ENCODE data around the gene PCA3. TPM values are rescaled to one million over a fixed set of nuclear protein-coding genes. Genes with fewer than 3 reads are reported as not detected.

The PCA3 gene
- polyA plus RNA-seq, 1 donor from 2014 or later: 0.16 TPM

DNA sequence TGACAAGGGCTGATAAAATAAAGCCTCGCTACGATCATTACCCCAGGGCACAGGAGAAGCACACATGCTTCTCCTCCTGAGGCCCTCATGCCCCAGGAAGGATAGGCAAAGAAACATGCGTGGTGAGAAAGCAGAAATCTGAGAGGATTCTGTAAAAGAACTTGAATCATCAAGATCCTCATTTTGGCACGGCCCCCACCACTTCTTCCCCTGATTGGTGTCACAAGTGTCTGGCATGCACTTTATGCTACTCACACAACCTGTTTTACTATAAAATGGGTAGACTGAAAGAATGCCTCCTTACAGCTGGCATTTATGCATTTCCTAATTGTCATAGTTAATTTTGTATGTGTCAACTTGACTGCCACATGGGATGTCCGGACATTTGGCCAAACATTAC, 32.1 kb downstream of the PCA3 start:
- Histone ChIP-seq H3K27ac (ENCODE audit: low read length) (no peak overlapping the region), H3K36me3 (ENCODE audit: insufficient read depth, low read length) (no peaks in the 10 kb centered on the region), H3K9me2 (ENCODE audit: insufficient read depth, low read length) (no peaks in the 10 kb centered on the region), H3K27me3 (ENCODE audit: insufficient read depth, low read depth, low read length) (no peaks in the 10 kb centered on the region), H3K4me2 (ENCODE audit: low read length) (no peak overlapping the region), H3K79me2 (replicated peaks; ENCODE audit: insufficient read depth, low read length) (no peaks in the 10 kb centered on the region), H3K4me3 (ENCODE audit: low read length) (no peak overlapping the region), H4K20me1 (ENCODE audit: insufficient read depth) (no peaks in the 10 kb centered on the region), H3K9me3 (ENCODE audit: low read length) (no peaks in the 10 kb centered on the region), H3K9ac (ENCODE audit: low read length) (no peak overlapping the region), H3F3A (ENCODE audit: insufficient read depth, low read length, poor library complexity, severe bottlenecking) (no peaks in the 10 kb centered on the region), H2AFZ (ENCODE audit: low read depth, low read length) (no peak overlapping the region)
- TF ChIP-seq EZH2 (IDR thresholded peaks at IDR 0.05; ENCODE audit: borderline replicate concordance, insufficient read depth, low read length, poor library complexity, severe bottlenecking) (no peak), RAD21 (conservative IDR thresholded peaks at IDR 0.05) (no peak), MXI1 (conservative IDR thresholded peaks at IDR 0.05; ENCODE audit: poor library complexity, severe bottlenecking) (no peak)

DNA sequence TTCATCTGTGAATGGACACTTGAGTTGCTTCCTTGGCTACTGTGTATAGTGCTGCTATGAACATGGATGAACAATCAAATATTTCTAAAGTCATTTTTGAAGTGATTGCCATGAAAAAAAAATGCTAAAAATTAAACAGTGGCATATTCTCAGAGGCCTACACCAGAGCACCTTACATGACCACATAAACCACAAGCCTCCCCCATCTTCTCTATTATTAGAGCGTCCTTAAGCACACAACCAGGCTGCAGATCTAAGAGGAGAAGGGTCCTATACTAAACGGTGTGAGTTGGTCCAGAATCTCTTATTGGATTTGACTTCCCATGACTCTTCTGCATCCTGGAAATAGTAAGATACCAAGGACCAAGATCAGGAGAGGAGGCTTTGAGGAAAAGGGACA, 34.3 kb downstream of the PCA3 start:
- Histone ChIP-seq H3K9me3 (ENCODE audit: low read length) (no peaks in the 10 kb centered on the region), H3K4me2 (ENCODE audit: low read length) (no peak overlapping the region), H3K27ac (ENCODE audit: low read length) (no peak overlapping the region), H3K4me3 (ENCODE audit: low read length) (no peak overlapping the region), H3K9me2 (ENCODE audit: insufficient read depth, low read length) (no peaks in the 10 kb centered on the region), H3K36me3 (ENCODE audit: insufficient read depth, low read length) (no peaks in the 10 kb centered on the region), H3F3A (ENCODE audit: insufficient read depth, low read length, poor library complexity, severe bottlenecking) (no peaks in the 10 kb centered on the region), H4K20me1 (ENCODE audit: insufficient read depth) (no peaks in the 10 kb centered on the region), H3K9ac (ENCODE audit: low read length) (no peak overlapping the region), H3K79me2 (replicated peaks; ENCODE audit: insufficient read depth, low read length) (no peaks in the 10 kb centered on the region), H2AFZ (ENCODE audit: low read depth, low read length) (no peak overlapping the region), H3K27me3 (ENCODE audit: insufficient read depth, low read depth, low read length) (no peaks in the 10 kb centered on the region)
- no peak for TF ChIP-seq EP300 (conservative IDR thresholded peaks at IDR 0.05; ENCODE audit: poor library complexity, severe bottlenecking)
- TF ChIP-seq POLR2AphosphoS5 (IDR thresholded peaks at IDR 0.05): no peak
- no peak for TF ChIP-seq EZH2 (IDR thresholded peaks at IDR 0.05; ENCODE audit: borderline replicate concordance, insufficient read depth, low read length, poor library complexity, severe bottlenecking)
- TF ChIP-seq MXI1 (conservative IDR thresholded peaks at IDR 0.05; ENCODE audit: poor library complexity, severe bottlenecking): no peak
- TF ChIP-seq RAD21 (conservative IDR thresholded peaks at IDR 0.05): no peak
- TF ChIP-seq REST (IDR thresholded peaks at IDR 0.05; ENCODE audit: borderline replicate concordance): no peak
- no peak for TF ChIP-seq TAF1 (IDR thresholded peaks at IDR 0.05; ENCODE audit: low read depth)
- TF ChIP-seq, protein P1, sequence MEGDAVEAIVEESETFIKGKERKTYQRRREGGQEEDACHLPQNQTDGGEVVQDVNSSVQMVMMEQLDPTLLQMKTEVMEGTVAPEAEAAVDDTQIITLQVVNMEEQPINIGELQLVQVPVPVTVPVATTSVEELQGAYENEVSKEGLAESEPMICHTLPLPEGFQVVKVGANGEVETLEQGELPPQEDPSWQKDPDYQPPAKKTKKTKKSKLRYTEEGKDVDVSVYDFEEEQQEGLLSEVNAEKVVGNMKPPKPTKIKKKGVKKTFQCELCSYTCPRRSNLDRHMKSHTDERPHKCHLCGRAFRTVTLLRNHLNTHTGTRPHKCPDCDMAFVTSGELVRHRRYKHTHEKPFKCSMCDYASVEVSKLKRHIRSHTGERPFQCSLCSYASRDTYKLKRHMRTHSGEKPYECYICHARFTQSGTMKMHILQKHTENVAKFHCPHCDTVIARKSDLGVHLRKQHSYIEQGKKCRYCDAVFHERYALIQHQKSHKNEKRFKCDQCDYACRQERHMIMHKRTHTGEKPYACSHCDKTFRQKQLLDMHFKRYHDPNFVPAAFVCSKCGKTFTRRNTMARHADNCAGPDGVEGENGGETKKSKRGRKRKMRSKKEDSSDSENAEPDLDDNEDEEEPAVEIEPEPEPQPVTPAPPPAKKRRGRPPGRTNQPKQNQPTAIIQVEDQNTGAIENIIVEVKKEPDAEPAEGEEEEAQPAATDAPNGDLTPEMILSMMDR (IDR thresholded peaks at IDR 0.05; ENCODE audit: poor library complexity, severe bottlenecking): no peak
- no peak for TF ChIP-seq SMC3 (conservative IDR thresholded peaks at IDR 0.05; ENCODE audit: poor library complexity)

- Histone ChIP-seq H3K9ac (ENCODE audit: low read length) (no peak overlapping the region), H3K9me2 (ENCODE audit: insufficient read depth, low read length) (no peaks in the 10 kb centered on the region), H3K79me2 (replicated peaks; ENCODE audit: insufficient read depth, low read length) (no peaks in the 10 kb centered on the region), H4K20me1 (ENCODE audit: insufficient read depth) (no peaks in the 10 kb centered on the region), H3K9me3 (ENCODE audit: low read length) (no peaks in the 10 kb centered on the region), H3K27me3 (ENCODE audit: insufficient read depth, low read depth, low read length) (no peaks in the 10 kb centered on the region), H3K4me2 (ENCODE audit: low read length) (no peak overlapping the region), H2AFZ (ENCODE audit: low read depth, low read length) (no peak overlapping the region), H3K27ac (ENCODE audit: low read length) (no peak overlapping the region), H3K36me3 (ENCODE audit: insufficient read depth, low read length) (no peaks in the 10 kb centered on the region), H3F3A (ENCODE audit: insufficient read depth, low read length, poor library complexity, severe bottlenecking) (no peaks in the 10 kb centered on the region), H3K4me3 (ENCODE audit: low read length) (no peak overlapping the region)
- TF ChIP-seq, protein P1 (IDR thresholded peaks at IDR 0.05; ENCODE audit: poor library complexity, severe bottlenecking): no peak
- no peak for TF ChIP-seq RAD21 (conservative IDR thresholded peaks at IDR 0.05)
- TF ChIP-seq MXI1 (conservative IDR thresholded peaks at IDR 0.05; ENCODE audit: poor library complexity, severe bottlenecking): no peak
- TF ChIP-seq POLR2AphosphoS5 (IDR thresholded peaks at IDR 0.05): no peak
- TF ChIP-seq EP300 (conservative IDR thresholded peaks at IDR 0.05; ENCODE audit: poor library complexity, severe bottlenecking): no peak
These were observed 35.2 kb downstream of the PCA3 start for GRCh38 chr9:76799473-76799872.
